H1 (cell line): ENCODE results near the gene AIRE. TPM values are rescaled to one million over a fixed set of nuclear protein-coding genes. Genes with fewer than 3 reads are reported as not detected.
A peak's percentile ranks its signal among the peaks of the same experiment; 100 is the strongest.

ENCODE experiments used
- CTCF ChIA-PET: fragments of 300-600 bp; sonication (Branson Sonifier 250); formaldehyde crosslinking; loops from one replicate; lab custom pipeline; 2021; ENCODE audit not compliant: partially characterized antibody; lab: Charles Lee
- POLR2A ChIA-PET: fragments of 300-600 bp; sonication (Branson Sonifier 250); formaldehyde crosslinking; loops from one replicate; lab custom pipeline; 2021; ENCODE audit warnings: inconsistent platforms; ENCODE audit not compliant: partially characterized antibody; lab: Charles Lee
- DNase-seq, 2 experiments: peaks; one replicate each; pipeline versions ENCODE4 v3.0.0 to v3.0.0-alpha.2; 2010 to 2022; ENCODE audit warnings: low spot score in 2 of 2, low read depth in 1 of 2, mixed read lengths in 1 of 2
- FAIRE-seq: peaks from 2 replicates; lab custom pipeline; 2011; peaks lifted over from hg19 to GRCh38; lab: Jason Lieb, UNC
- H2AFZ ChIP-seq: 2 replicates; pipeline ENCODE4 v1.8.1; 2012; ENCODE audit warnings: low read length, inconsistent platforms
- H2AK5ac ChIP-seq: 2 replicates; pipeline ENCODE4 v1.6.1; 2013; ENCODE audit warnings: low read depth, low read length
- H2BK120ac ChIP-seq: replicated peaks from 2 replicates; pipeline ENCODE3; 2013; ENCODE audit warnings: low read depth, low read length, inconsistent platforms
- H2BK12ac ChIP-seq: 2 replicates; pipeline ENCODE4 v1.6.1; 2013; ENCODE audit warnings: low read depth, low read length
- H2BK15ac ChIP-seq: 2 replicates; pipeline ENCODE4 v1.6.1; 2013; ENCODE audit warnings: low read length
- H2BK20ac ChIP-seq: 2 replicates; pipeline ENCODE4 v1.6.1; 2013; ENCODE audit warnings: low read length
- H2BK5ac ChIP-seq: 2 replicates; pipeline ENCODE4 v1.6.1; 2013; ENCODE audit warnings: low read depth, low read length
- H3K14ac ChIP-seq: 2 replicates; pipeline ENCODE4 v1.6.1; 2013; ENCODE audit warnings: inconsistent platforms; ENCODE audit not compliant: insufficient read length
- H3K18ac ChIP-seq: 2 replicates; pipeline ENCODE4 v1.6.1; 2013; ENCODE audit warnings: low read length; ENCODE audit errors: extremely low read depth
- H3K23ac ChIP-seq: 2 replicates; pipeline ENCODE4 v1.6.1; 2013; ENCODE audit warnings: inconsistent platforms; ENCODE audit not compliant: insufficient read length
- H3K23me2 ChIP-seq: 2 replicates; pipeline ENCODE4 v1.6.1; 2013; ENCODE audit warnings: low read depth, low read length
- H3K27ac ChIP-seq: 2 replicates; pipeline ENCODE4 v1.6.1; 2011; ENCODE audit warnings: low read depth, low read length, inconsistent platforms
- H3K27me3 ChIP-seq, 4 experiments: replicated peaks in 1 of 4; 1 replicate in 1 of 4; 2 replicates in 3 of 4; pipeline versions ENCODE4 v1.6.1 to v1.8.1; 2011 to 2013; ENCODE audit warnings: low read length in 3 of 4, mild to moderate bottlenecking in 3 of 4, inconsistent platforms in 2 of 4, mixed read lengths in 2 of 4, moderate library complexity in 1 of 4; ENCODE audit not compliant: control insufficient read depth in 3 of 4, insufficient read depth in 3 of 4; ENCODE audit errors: extremely low read depth in 1 of 4
- H3K36me3 ChIP-seq, 4 experiments: 2 replicates each; pipeline versions ENCODE4 v1.6.1 to v1.8.1; 2011 to 2013; ENCODE audit warnings: mild to moderate bottlenecking in 4 of 4, low read length in 3 of 4, moderate library complexity in 2 of 4, control low read depth in 1 of 4, inconsistent platforms in 1 of 4; ENCODE audit not compliant: insufficient read depth in 4 of 4, control insufficient read depth in 2 of 4
- H3K4ac ChIP-seq: replicated peaks from 2 replicates; pipeline ENCODE3; 2013; ENCODE audit warnings: low read length, low read depth, mixed read lengths, inconsistent platforms; ENCODE audit not compliant: insufficient read length
- H3K4me1 ChIP-seq, 4 experiments: replicated peaks in 1 of 4; 1 replicate in 1 of 4; 2 replicates in 3 of 4; pipeline versions ENCODE4 v1.6.1 to v1.8.1; 2011 to 2013; ENCODE audit warnings: low read length in 3 of 4, inconsistent platforms in 2 of 4, mixed read lengths in 1 of 4; ENCODE audit not compliant: insufficient read depth in 4 of 4, control insufficient read depth in 3 of 4
- H3K4me2 ChIP-seq, 2 experiments: 2 replicates each; pipeline versions ENCODE4 v1.6.1 to v1.8.1; 2011 to 2013; ENCODE audit warnings: low read depth in 2 of 2, low read length in 2 of 2, control low read depth in 1 of 2, inconsistent platforms in 1 of 2, mild to moderate bottlenecking in 1 of 2; ENCODE audit not compliant: insufficient read depth in 1 of 2
- H3K4me3 ChIP-seq, 4 experiments: fragments of 200-600, 300-600 bp in 1 of 4; sonication (generic), shearing (Covaris generic), sonication (Bioruptor Twin) in 1 of 4; 2 replicates each; pipeline versions ENCODE4 v1.5.1 to v1.8.1; 2011 to 2016; ENCODE audit warnings: low read length in 4 of 4, low read depth in 3 of 4, control low read depth in 2 of 4, inconsistent platforms in 2 of 4, mild to moderate bottlenecking in 2 of 4, mixed read lengths in 1 of 4, moderate library complexity in 1 of 4; ENCODE audit not compliant: insufficient read depth in 2 of 4; ENCODE audit errors: extremely low read depth in 1 of 4
- H3K56ac ChIP-seq: replicated peaks from 2 replicates; pipeline ENCODE3; 2013; ENCODE audit warnings: low read depth, mild to moderate bottlenecking, mixed read lengths, low read length, inconsistent platforms; ENCODE audit not compliant: insufficient read length
- H3K79me1 ChIP-seq: 2 replicates; pipeline ENCODE4 v1.6.1; 2013; ENCODE audit warnings: low read depth, low read length, control low read depth
- H3K79me2 ChIP-seq, 2 experiments: 2 replicates each; pipeline versions ENCODE4 v1.6.1 to v1.8.1; 2012 to 2013; ENCODE audit warnings: low read length in 2 of 2, mild to moderate bottlenecking in 2 of 2, inconsistent platforms in 1 of 2; ENCODE audit not compliant: insufficient read depth in 2 of 2, control insufficient read depth in 1 of 2
- H3K9ac ChIP-seq, 4 experiments: replicated peaks in 1 of 4; 1 replicate in 1 of 4; 2 replicates in 3 of 4; pipeline versions ENCODE4 v1.6.1 to v1.8.1; 2011 to 2013; ENCODE audit warnings: low read depth in 3 of 4, low read length in 3 of 4, control low read depth in 2 of 4, mild to moderate bottlenecking in 2 of 4, moderate library complexity in 2 of 4, inconsistent platforms in 1 of 4; ENCODE audit errors: extremely low read depth in 1 of 4
- H3K9me3 ChIP-seq, 2 experiments: 2 replicates each; pipeline versions ENCODE4 v1.6.1 to v1.8.1; 2012 to 2013; ENCODE audit warnings: mild to moderate bottlenecking in 2 of 2, moderate library complexity in 2 of 2, control low read depth in 1 of 2, inconsistent platforms in 1 of 2, low read depth in 1 of 2, low read length in 1 of 2, mixed read lengths in 1 of 2; ENCODE audit not compliant: insufficient read depth in 2 of 2
- H4K20me1 ChIP-seq, 2 experiments: replicated peaks in 1 of 2; 2 replicates each; pipeline versions ENCODE3 to v1.8.1; 2011 to 2013; ENCODE audit warnings: inconsistent platforms in 2 of 2, low read length in 2 of 2, mild to moderate bottlenecking in 1 of 2; ENCODE audit not compliant: insufficient read depth in 2 of 2, control insufficient read depth in 1 of 2
- H4K5ac ChIP-seq: 2 replicates; pipeline ENCODE4 v1.6.1; 2013; ENCODE audit warnings: low read length, low read depth, mixed read lengths, inconsistent platforms; ENCODE audit not compliant: insufficient read length
- H4K8ac ChIP-seq: 2 replicates; pipeline ENCODE4 v1.8.0; 2013; ENCODE audit warnings: mild to moderate bottlenecking, moderate library complexity, low read length, inconsistent platforms; ENCODE audit not compliant: insufficient read depth; ENCODE audit errors: extremely low read depth
- H4K91ac ChIP-seq: replicated peaks from 2 replicates; pipeline ENCODE3; 2013; ENCODE audit warnings: low read length, mixed read lengths, inconsistent platforms; ENCODE audit not compliant: insufficient read length
- ATF2 ChIP-seq: IDR thresholded peaks from 2 replicates; pipeline ENCODE4 v1.6.1; 2012; ENCODE audit warnings: low read length, inconsistent platforms
- CTBP2 ChIP-seq: IDR thresholded peaks from 2 replicates; pipeline ENCODE4 v1.7.0; 2011; ENCODE audit warnings: borderline replicate concordance, mild to moderate bottlenecking, moderate library complexity, mixed read lengths, low read length; ENCODE audit not compliant: insufficient read depth, insufficient read length
- KDM1A ChIP-seq: fragments of 200-600, 300-600 bp; sonication (generic); IDR thresholded peaks from 2 replicates; pipeline ENCODE4 v1.7.1; 2016; ENCODE audit warnings: mild to moderate bottlenecking, low read length, borderline replicate concordance
- MAFK ChIP-seq: IDR thresholded peaks from 2 replicates; pipeline ENCODE4 v1.6.1; 2012; ENCODE audit warnings: low read depth, mild to moderate bottlenecking, improper control_type of control experiment, low read length
- POLR2A ChIP-seq, 2 experiments: IDR thresholded peaks; 1 replicate in 1 of 2; 2 replicates in 1 of 2; pipeline ENCODE4 v1.6.1; 2011; ENCODE audit warnings: low read depth in 2 of 2, low read length in 2 of 2, mild to moderate bottlenecking in 2 of 2; ENCODE audit errors: control extremely low read depth in 1 of 2
- RFX5 ChIP-seq: IDR thresholded peaks from 2 replicates; pipeline ENCODE4 v1.6.1; 2011; ENCODE audit warnings: low read depth, low read length, improper control_type of control experiment, borderline replicate concordance
- SAP30 ChIP-seq: fragments of 300-600 bp; sonication (generic); IDR thresholded peaks from 2 replicates; pipeline ENCODE4 v1.7.1; 2012; ENCODE audit warnings: low read length, moderate library complexity, mild to moderate bottlenecking, inconsistent platforms; ENCODE audit not compliant: insufficient read depth, insufficient replicate concordance
- TCF12 ChIP-seq: IDR thresholded peaks from 2 replicates; pipeline ENCODE4 v1.6.1; 2011; ENCODE audit warnings: low read depth, mild to moderate bottlenecking, low read length
- USF2 ChIP-seq: IDR thresholded peaks from 2 replicates; pipeline ENCODE4 v1.6.1; 2011; ENCODE audit warnings: low read length, improper control_type of control experiment
- ZNF274 ChIP-seq: IDR thresholded peaks from 2 replicates; pipeline ENCODE4 v1.7.0; 2012; ENCODE audit warnings: low read length, borderline replicate concordance; ENCODE audit errors: extremely low read depth
- WGBS, 2 experiments: shearing (Covaris generic) in 1 of 2; methylation state at CpG; one replicate each; pipeline versions ENCODE4 v1.1.6 to v1.1.7; 2013 to 2015; ENCODE audit warnings: low lambda C conversion rate in 2 of 2, mixed read lengths in 2 of 2, inconsistent platforms in 1 of 2, low coverage in 1 of 2, missing lambda C conversion rate in 1 of 2; ENCODE audit not compliant: insufficient replicate concordance in 2 of 2, insufficient coverage in 1 of 2, insufficient read length in 1 of 2; ENCODE audit errors: extremely low coverage in 1 of 2, missing lambda C conversion rate in 1 of 2; 5-methylcytosine and 5-hydroxymethylcytosine counted together
- polyA plus RNA-seq, 7 experiments: library from polyadenylated mRNA; depleted of rRNA in 3 of 7; stranded (reverse) in 5 of 7; unstranded in 2 of 7; fragments of >200 nt in 5 of 7; fragments of 200-250 nt in 2 of 7; gene quantifications; 1 replicate in 5 of 7; 2 replicates in 1 of 7; 4 replicates in 1 of 7; pipeline versions ENCODE4 v1.2.1 to v1.2.3, GENCODE V29; 2011 to 2013; ENCODE audit warnings: missing spikeins in 2 of 7, mixed read lengths in 2 of 7
- total RNA-seq: library from RNA; stranded (reverse); fragmentation: NEBNext Ultra II Directional; extraction: Animal tissue kit (Norgen Biotek cat#: 25700); gene quantifications from 2 replicates; pipeline ENCODE4 v1.2.1, GENCODE V29; 2021

Gene AIRE
- total and polyA plus RNA-seq, 2 of the 8 experiments (the other 6 are each of a cell fraction or from before 2014, with no cell fraction given): 0.09 TPM; not detected in 1

GRCh38 chr21:44301141-44301540 is 15.5 kb downstream of the AIRE start:
- Histone ChIP-seq H4K8ac (no peak overlapping the region), H3K79me1 (peaks cover 6% of the 10 kb centered on the region; the same call in 1 of the 2 replicates), H3K27ac (no peak overlapping the region), H2AFZ (no peak overlapping the region), H3K4ac (no peak overlapping the region), H3K23ac (no peak overlapping the region), H4K20me1 (peaks cover 9 to 15% of the 10 kb centered on the region in 2 experiments), H2BK5ac (no peak overlapping the region), H3K27me3 (peaks cover 0 to 3% (median 0%) of the 10 kb centered on the region in 4 experiments; a peak in 2 of 7 replicates), H3K4me1 (peaks cover 0 to 19% (median 5%) of the 10 kb centered on the region in 4 experiments; a peak in 5 of 7 replicates), H3K79me2 (peaks cover 0 to 6% of the 10 kb centered on the region in 2 experiments; a peak in 1 of 4 replicates), H3K56ac (no peak overlapping the region), H3K4me3 (peak overlapping the region; percentile 45 to 68 (median 54); a peak in 5 of 8 replicates), H3K9ac (no peak overlapping the region), H2BK120ac (no peak overlapping the region), H2BK15ac (no peak overlapping the region), H3K23me2 (peaks cover 12% of the 10 kb centered on the region; the same call in 1 of the 2 replicates), H3K18ac (no peak overlapping the region), H3K9me3 (no peaks in the 10 kb centered on the region), H2BK20ac (no peak overlapping the region), H3K36me3 (no peaks in the 10 kb centered on the region), H2AK5ac (no peak overlapping the region), H3K4me2 (peak overlapping the region; percentile 89 to 90), H3K14ac (no peak overlapping the region), H2BK12ac (no peak overlapping the region), H4K91ac (no peak overlapping the region), H4K5ac (no peak overlapping the region)
- POLR2A ChIA-PET: interaction anchor here (1.2 kb wide), 1 partner anchor 40 kb away, joined by 3 read pairs; no protein-coding TSS in a partner anchor
- FAIRE-seq (no peak), DNase-seq (no peak)
- whole genome bisulfite sequencing, 2 experiments: 91% methylated on average over 13 of the region's 13 CpGs; no CpG with 5 or more reads in 1 of the 2 experiments
- CTCF ChIA-PET: interaction anchor here (0.6 to 1.2 kb wide), 7 partner anchors 10 to 90 kb away, joined by 3 to 4 read pairs (median 3); no protein-coding TSS in a partner anchor
- TF ChIP-seq KDM1A (no peak), POLR2A (IDR thresholded peaks at IDR 0.05; ENCODE audit: control extremely low read depth in 1 of 2, low read depth in 2 of 2, low read length in 2 of 2) (no peak), ATF2 (no peak), SAP30 (no peak), TCF12 (no peak), USF2 (no peak), ZNF274 (no peak), RFX5 (no peak), CTBP2 (no peak), MAFK (no peak)
